Skeletal muscle tissue (tissue), 4 donors: ENCODE data around the gene PEX5L. TPM values are rescaled to one million over a fixed set of nuclear protein-coding genes. Genes with fewer than 3 reads are reported as not detected.
"Not testable (repeated sequence)": the region's sequence is repeated elsewhere in the genome, so short reads cannot be mapped to it uniquely, and the experiment has no call there.

Experiments
- H3K27ac ChIP-seq: one replicate; pipeline ENCODE4 v1.7.0; 2013; ENCODE audit warnings: mild to moderate bottlenecking, low read depth, low read length, inconsistent platforms
- H3K27me3 ChIP-seq, 3 donors: one replicate each; pipeline ENCODE4 v1.7.0; 2013; ENCODE audit warnings: low read length in 3 of 3; ENCODE audit not compliant: control insufficient read depth in 3 of 3, insufficient read depth in 3 of 3
- H3K36me3 ChIP-seq, 3 donors: one replicate each; pipeline ENCODE4 v1.7.0; 2013; ENCODE audit warnings: low read length in 3 of 3; ENCODE audit not compliant: control insufficient read depth in 3 of 3, insufficient read depth in 3 of 3
- H3K4me1 ChIP-seq, 3 donors: one replicate each; pipeline ENCODE4 v1.7.0; 2013; ENCODE audit warnings: low read length in 3 of 3, mild to moderate bottlenecking in 3 of 3; ENCODE audit not compliant: control insufficient read depth in 3 of 3, insufficient read depth in 3 of 3
- H3K4me3 ChIP-seq, 3 donors: one replicate each; pipeline ENCODE4 v1.7.0; 2013; ENCODE audit warnings: low read length in 3 of 3
- H3K9ac ChIP-seq, 3 donors: one replicate each; pipeline ENCODE4 v1.7.0; 2013; ENCODE audit warnings: low read length in 3 of 3, mild to moderate bottlenecking in 3 of 3, moderate library complexity in 2 of 3, low read depth in 1 of 3
- H3K9me3 ChIP-seq, 3 donors: one replicate each; pipeline ENCODE4 v1.7.0; 2013; ENCODE audit warnings: low read length in 3 of 3; ENCODE audit not compliant: control insufficient read depth in 3 of 3
- total RNA-seq: library from RNA; depleted of rRNA; stranded (reverse); fragments of >200 nt; gene quantifications from one replicate; pipeline ENCODE4 v1.2.3, GENCODE V29; 2014
- donor health status: Osteomylitis.

Gene PEX5L
- total RNA-seq, 1 donor from 2014 or later = not detected

DNA sequence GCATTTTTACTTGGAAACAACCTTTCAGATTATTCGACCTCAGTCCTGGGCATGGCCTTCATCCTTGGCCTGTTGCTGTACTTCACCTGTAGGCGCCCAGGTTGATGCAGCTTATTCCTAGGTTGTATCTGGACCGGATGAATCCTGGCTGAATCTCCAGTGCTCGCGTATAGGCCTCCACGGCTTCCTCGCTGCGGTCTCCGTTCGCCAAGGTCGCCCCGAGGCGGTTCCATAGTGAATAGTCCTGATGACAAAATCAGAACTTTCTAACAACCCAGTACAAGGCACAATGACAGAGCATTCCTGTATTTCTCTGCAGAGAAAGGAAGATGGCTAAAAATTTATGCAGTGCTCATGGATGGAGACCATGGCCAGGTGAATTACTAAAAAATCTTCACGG is 229.1 kb downstream of the PEX5L start:
- no peak overlapping the region for H3K4me3 ChIP-seq
- H3K36me3 ChIP-seq = no peaks in the 10 kb centered on the region
- no peak overlapping the region for H3K27ac ChIP-seq
- H3K9ac ChIP-seq = no peak overlapping the region
- no peaks in the 10 kb centered on the region for H3K27me3 ChIP-seq
- H3K9me3 ChIP-seq = no peaks in the 10 kb centered on the region
- no peaks in the 10 kb centered on the region for H3K4me1 ChIP-seq

DNA sequence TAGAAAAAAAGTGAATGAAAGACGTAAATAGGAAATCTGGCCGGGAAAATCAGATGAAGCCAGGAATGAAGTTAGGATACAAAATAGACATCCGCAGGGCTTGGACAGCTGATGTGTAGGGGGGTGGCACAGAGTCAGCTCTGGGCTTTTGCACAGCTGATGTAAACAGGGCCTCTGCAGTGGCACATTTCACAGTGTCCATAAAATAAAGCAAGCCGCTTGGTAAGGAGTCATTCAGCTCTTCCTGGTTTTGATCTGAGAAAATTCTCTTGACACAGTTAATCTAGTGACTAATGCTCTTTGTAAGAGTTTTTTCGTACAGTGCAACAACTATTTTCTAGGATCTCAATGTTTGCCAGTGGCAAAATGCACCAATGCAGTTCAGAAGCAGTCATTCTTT is 230.6 kb downstream of the PEX5L start:
- Histone ChIP-seq H3K4me3 (no peak overlapping the region), H3K27me3 (no peaks in the 10 kb centered on the region), H3K9ac (no peak overlapping the region), H3K9me3 (no peaks in the 10 kb centered on the region), H3K27ac (no peak overlapping the region), H3K4me1 (no peaks in the 10 kb centered on the region), H3K36me3 (no peaks in the 10 kb centered on the region)

DNA sequence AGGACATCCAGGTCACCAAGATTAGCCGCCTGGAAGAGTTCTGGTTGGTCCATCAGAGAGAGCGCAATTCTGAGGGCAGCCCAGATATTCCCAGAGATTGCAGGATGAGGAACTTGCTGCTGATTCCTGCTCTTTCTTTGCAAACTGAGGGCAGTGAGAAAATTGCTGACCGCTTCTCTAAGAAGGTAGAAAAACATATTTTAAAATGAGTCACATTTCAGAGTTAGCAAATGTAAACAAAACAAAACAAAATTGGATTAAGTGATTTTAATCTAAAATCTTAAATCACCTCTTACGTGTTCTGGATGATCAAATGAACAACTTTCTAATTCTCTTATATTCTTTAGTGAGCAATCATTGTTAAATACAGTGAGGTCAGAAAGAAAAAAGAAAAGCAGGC is 234.9 kb downstream of the PEX5L start:
- Histone ChIP-seq H3K4me3 (no peak overlapping the region), H3K27me3 (no peaks in the 10 kb centered on the region), H3K36me3 (no peaks in the 10 kb centered on the region), H3K9me3 (no peaks in the 10 kb centered on the region), H3K4me1 (no peaks in the 10 kb centered on the region), H3K27ac (no peak overlapping the region), H3K9ac (no peak overlapping the region)

DNA sequence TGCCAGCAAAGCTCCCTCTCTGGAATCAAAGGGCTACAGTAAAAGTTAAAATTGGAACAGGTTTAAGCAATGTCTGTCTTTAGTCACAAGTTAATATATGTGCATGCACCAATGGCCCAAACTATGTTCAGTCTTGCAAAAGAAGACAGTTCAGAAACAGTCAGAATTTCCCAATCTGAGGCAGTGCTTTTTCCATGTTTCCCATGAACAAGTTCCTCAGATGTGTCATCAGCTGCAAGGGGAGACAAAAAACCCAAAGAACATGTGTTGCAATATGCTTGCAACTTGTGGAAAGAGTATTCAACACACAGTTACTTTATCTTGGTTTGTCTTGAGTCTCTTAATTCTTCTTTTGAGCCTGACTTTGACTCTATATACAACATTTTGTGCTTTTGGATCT is 235.5 kb downstream of the PEX5L start:
- no peak overlapping the region for H3K9ac ChIP-seq
- H3K4me1 ChIP-seq = no peaks in the 10 kb centered on the region

DNA sequence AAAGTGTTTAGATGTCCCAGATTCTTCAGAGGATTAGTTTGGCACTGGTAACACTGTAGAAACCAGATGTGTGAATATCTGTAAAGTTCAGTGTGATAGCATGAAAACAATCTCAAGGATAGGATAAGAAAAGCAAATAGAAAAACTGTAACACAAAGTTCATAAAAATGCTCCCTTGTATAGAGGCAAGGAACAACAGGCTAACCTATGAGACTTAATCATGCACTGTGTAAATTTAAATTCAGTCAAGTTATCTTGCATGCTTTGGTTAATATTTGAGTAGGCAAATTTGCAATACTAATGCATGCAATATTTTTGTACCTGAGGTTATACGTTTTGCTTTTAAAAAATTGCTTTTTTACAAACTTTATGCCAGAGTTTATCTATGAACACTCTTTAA is 239.5 kb downstream of the PEX5L start:
- peaks cover 0 to 6% (median 5%) of the 10 kb centered on the region in 3 donors for H3K4me1 ChIP-seq
- H3K9me3 ChIP-seq = no peaks in the 10 kb centered on the region
- H3K27ac ChIP-seq = no peak overlapping the region
- no peaks in the 10 kb centered on the region for H3K36me3 ChIP-seq
- H3K9ac ChIP-seq = no peak overlapping the region
- H3K4me3 ChIP-seq = no peak overlapping the region
- no peaks in the 10 kb centered on the region for H3K27me3 ChIP-seq

More for the DNA sequence above, 235.5 kb downstream of the PEX5L start:
- Histone ChIP-seq H3K27ac (no peak overlapping the region), H3K4me3 (no peak overlapping the region), H3K9me3 (no peaks in the 10 kb centered on the region), H3K36me3 (no peaks in the 10 kb centered on the region), H3K27me3 (no peaks in the 10 kb centered on the region)

DNA sequence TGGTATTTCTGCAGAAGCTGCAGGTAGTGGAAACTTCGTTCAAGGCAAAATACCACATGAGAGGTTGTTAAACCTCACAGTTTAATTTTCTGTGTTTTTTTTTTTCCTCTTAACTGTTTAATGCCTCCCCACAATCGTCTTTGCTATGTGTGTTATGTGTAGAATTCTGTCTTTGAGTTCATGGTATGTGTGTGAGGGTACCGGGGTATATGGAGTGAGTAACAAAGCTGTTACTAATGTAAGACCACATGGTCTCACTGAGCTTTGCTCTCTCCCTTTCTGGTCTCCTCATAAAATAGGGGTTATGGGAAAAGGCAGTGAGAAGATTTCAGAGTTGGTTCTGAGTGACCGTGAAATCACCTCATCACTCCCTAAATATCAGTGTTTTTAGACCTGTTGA is 240.3 kb downstream of the PEX5L start:
- no peak overlapping the region for H3K27ac ChIP-seq
- H3K4me3 ChIP-seq = no peak overlapping the region
- H3K4me1 ChIP-seq = peaks cover 0 to 6% (median 5%) of the 10 kb centered on the region in 3 donors
- no peaks in the 10 kb centered on the region for H3K9me3 ChIP-seq
- H3K27me3 ChIP-seq = no peaks in the 10 kb centered on the region
- H3K9ac ChIP-seq = no peak overlapping the region
- no peaks in the 10 kb centered on the region for H3K36me3 ChIP-seq

DNA sequence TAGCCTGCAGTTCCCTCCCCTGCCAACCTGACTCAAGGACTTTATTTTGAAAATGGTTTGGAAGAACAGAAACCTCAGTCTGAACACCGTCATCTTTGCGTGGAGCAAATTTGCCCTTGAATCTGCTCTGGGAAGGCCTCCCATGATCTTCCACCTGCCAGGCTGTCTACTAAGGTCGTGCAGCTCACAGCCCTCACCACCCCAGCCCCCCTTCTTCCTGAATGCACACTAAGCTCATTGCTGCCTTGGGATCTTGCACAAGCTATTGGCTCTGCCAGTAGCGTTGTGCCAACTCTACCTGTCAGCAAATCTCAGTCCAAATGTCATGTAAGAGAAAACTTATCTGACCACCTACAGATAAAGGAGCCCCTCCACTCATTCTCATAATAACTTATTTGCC is 242.4 kb downstream of the PEX5L start:
- peaks cover 0 to 5% (median 4%) of the 10 kb centered on the region in 3 donors for H3K36me3 ChIP-seq
- peaks cover 0 to 6% (median 5%) of the 10 kb centered on the region in 3 donors for H3K4me1 ChIP-seq
- H3K9me3 ChIP-seq = no peaks in the 10 kb centered on the region
- no peak overlapping the region for H3K27ac ChIP-seq
- no peaks in the 10 kb centered on the region for H3K27me3 ChIP-seq
- no peak overlapping the region for H3K9ac ChIP-seq
- no peak overlapping the region for H3K4me3 ChIP-seq

DNA sequence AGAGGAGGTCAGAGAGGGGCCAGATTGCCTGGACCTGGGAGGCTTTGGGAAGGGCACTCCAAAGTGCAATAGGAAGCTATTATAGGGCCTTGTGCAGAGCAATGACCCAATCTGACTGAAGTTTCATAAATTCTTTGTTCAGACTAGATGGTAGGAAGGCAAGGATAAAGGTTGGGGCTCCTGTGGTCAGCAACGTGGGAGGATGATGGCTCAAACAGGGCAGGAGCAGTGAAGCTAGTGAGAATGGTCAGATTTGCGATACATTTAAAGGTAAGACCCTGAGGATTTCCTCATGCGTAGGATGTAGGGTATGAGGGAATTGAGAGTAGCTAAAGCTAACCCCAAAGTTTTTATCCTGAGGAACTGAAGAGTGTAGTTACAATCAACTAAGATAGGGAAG is 244.9 kb downstream of the PEX5L start:
- Histone ChIP-seq H3K9me3 (no peaks in the 10 kb centered on the region), H3K9ac (no peak overlapping the region), H3K4me1 (peaks cover 0 to 6% (median 5%) of the 10 kb centered on the region in 3 donors), H3K4me3 (no peak overlapping the region), H3K27ac (no peak overlapping the region), H3K27me3 (no peaks in the 10 kb centered on the region), H3K36me3 (peaks cover 0 to 9% (median 4%) of the 10 kb centered on the region in 3 donors)

DNA sequence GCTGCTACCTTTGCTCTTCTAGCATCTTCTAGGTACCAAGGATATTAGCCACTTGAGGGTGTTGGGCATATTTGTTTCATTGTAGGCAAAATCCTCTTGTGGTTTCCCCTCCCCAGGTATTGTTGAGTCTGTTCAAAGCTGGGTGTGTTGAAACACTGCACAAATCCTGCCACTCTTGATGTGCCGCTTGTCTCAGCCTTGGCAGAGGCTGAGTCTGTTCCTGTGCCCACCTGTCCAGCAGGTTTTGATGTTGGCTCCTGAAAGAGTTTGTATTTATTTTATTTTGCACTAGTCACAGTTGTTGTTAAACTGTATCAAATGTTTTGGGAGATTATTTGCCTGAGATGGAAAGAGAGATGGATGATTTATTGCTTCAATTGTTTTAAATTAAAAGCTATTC is 247.7 kb downstream of the PEX5L start:
- Histone ChIP-seq H3K9me3 (no peaks in the 10 kb centered on the region), H3K27me3 (no peaks in the 10 kb centered on the region), H3K36me3 (peaks cover 6 to 23% (median 16%) of the 10 kb centered on the region in 3 donors), H3K4me1 (peaks cover 0 to under 1% (median 0%) of the 10 kb centered on the region in 3 donors), H3K4me3 (no peak overlapping the region), H3K27ac (no peak overlapping the region), H3K9ac (no peak overlapping the region)

DNA sequence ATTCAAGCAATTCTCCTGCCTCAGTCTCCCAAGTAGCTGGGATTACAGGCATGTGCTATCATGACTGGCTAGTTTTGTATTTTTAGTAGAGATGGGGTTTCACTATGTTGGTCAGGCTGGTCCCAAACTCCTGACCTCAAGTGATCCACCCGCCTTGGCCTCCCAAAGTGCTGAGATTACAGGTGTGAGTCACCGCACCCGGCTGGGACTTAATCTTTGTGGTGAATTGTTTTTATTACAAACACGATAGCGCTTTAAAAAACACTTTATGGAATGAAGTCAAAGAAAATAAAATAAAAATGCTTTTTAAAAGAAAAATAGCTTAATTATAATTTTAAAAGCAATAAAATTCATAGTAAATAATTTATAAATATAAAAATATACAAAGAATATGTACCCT is 253.9 kb downstream of the PEX5L start:
- not testable (repeated sequence) for H3K9ac ChIP-seq, H3K4me3 ChIP-seq, H3K9me3 ChIP-seq, H3K27me3 ChIP-seq, H3K4me1 ChIP-seq, H3K27ac ChIP-seq
- peaks cover 16 to 42% (median 33%) of the 10 kb centered on the region in 3 donors for H3K36me3 ChIP-seq
